ENCODE measurements around the gene SPATA22.

DNA sequence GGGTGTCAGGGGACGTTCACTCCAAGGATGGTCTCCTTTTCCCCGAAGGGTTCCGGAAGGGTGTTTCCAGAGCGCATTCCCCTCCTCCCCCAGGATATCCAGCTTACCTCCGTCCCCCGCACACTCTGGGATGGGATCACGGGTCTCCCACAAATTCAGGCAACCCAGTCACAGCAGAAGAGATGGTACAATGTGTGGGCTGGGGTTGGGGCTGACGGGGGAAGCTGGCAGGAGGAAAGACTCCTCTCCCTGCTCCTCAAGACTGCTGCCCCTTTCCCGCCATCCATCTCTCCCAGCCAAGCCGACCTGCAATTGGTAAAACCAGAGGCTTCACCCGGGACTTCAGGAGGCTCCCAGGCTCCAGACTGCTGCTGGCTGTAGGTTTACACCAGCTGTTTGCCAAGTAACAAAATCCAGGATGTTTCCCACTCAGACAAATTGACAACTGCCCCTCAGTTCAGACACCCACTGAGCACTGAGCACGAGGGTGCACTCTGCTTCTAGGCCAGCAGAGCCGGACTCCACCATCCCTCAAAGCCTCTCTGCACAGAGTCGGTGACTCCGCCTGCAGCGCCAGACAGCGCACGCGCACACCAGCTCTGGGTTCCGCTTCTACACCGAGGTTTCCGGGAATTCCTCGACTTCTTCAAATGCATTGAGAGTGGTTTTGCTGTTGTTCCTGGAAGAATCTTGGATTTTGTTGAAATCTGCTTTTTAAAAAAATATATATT lies 41.9 kb upstream of the SPATA22 start:
- TF ChIP-seq, protein P1, sequence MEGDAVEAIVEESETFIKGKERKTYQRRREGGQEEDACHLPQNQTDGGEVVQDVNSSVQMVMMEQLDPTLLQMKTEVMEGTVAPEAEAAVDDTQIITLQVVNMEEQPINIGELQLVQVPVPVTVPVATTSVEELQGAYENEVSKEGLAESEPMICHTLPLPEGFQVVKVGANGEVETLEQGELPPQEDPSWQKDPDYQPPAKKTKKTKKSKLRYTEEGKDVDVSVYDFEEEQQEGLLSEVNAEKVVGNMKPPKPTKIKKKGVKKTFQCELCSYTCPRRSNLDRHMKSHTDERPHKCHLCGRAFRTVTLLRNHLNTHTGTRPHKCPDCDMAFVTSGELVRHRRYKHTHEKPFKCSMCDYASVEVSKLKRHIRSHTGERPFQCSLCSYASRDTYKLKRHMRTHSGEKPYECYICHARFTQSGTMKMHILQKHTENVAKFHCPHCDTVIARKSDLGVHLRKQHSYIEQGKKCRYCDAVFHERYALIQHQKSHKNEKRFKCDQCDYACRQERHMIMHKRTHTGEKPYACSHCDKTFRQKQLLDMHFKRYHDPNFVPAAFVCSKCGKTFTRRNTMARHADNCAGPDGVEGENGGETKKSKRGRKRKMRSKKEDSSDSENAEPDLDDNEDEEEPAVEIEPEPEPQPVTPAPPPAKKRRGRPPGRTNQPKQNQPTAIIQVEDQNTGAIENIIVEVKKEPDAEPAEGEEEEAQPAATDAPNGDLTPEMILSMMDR (conservative IDR thresholded peaks at IDR 0.05; ENCODE audit: low read depth, low read length) = no peak
- TF ChIP-seq EZH2 (IDR thresholded peaks at IDR 0.05; ENCODE audit: low read length, unreplicated experiment) (no peak), EZH2phosphoT487 (IDR thresholded peaks at IDR 0.05; ENCODE audit: borderline replicate concordance, low read length) (no peak)
